ENCODE measurements around the gene PCYT1B. TPM values are rescaled to one million over a fixed set of nuclear protein-coding genes. Genes with fewer than 3 reads are reported as not detected.
A peak's percentile ranks its signal among the peaks of the same experiment; 100 is the strongest.
"Not testable (repeated sequence)": the region's sequence is repeated elsewhere in the genome, so short reads cannot be mapped to it uniquely, and the experiment has no call there.

PCYT1B gene
- total RNA-seq: 0.27 TPM
- long read RNA-seq: 0 reads

GRCh38 chrX:24647257-24648058, at the start of gene PCYT1B:
Gene PCYT1B, minus strand, starts transcription at chrX:24647347. Its CDS starts 242 bp downstream, at chrX:24647105.
- peak; percentile 85 for DNase-seq (ENCODE audit: low spot score)
- intact Hi-C loops (cut with DNase I): no loop called here

GRCh38 chrX:24696294-24696693, 49.1 kb upstream of the PCYT1B start:
- intact Hi-C loops (cut with DNase I): no loop called here

GRCh38 chrX:24694825-24695224, 47.7 kb upstream of the PCYT1B start:
- intact Hi-C loops (cut with DNase I): no loop called here
- DNase-seq (ENCODE audit: low spot score): no peak

More at GRCh38 chrX:24696294-24696693, 49.1 kb upstream of the PCYT1B start:
- no peak for DNase-seq (ENCODE audit: low spot score)

- DNase-seq (ENCODE audit: low spot score): peak; percentile 94
Observed at GRCh38 chrX:24693453-24694202, 46.5 kb upstream of the PCYT1B start, which contains the start of gene POLA1. Gene POLA1, plus strand, starts transcription at chrX:24693918. Its CDS starts 44 bp downstream, at chrX:24693962.

GRCh38 chrX:24692305-24692704, 45.2 kb upstream of the PCYT1B start:
- intact Hi-C loops (cut with DNase I): no loop called here
- no peak for DNase-seq (ENCODE audit: low spot score)

More at GRCh38 chrX:24693453-24694202, 46.5 kb upstream of the PCYT1B start, which contains the start of gene POLA1:
- intact Hi-C loops (cut with DNase I): no loop called here

GRCh38 chrX:24684048-24684447, 36.9 kb upstream of the PCYT1B start:
- intact Hi-C loops (cut with DNase I): no loop called here
- no peak for DNase-seq (ENCODE audit: low spot score)

- intact Hi-C loops (cut with DNase I): no loop called here
Observed at GRCh38 chrX:24682739-24683432, 35.7 kb upstream of the PCYT1B start.

GRCh38 chrX:24676403-24677024, 29.4 kb upstream of the PCYT1B start:
- no peak for DNase-seq (ENCODE audit: low spot score)
- intact Hi-C loops (cut with DNase I): no loop called here

More at GRCh38 chrX:24682739-24683432, 35.7 kb upstream of the PCYT1B start:
- DNase-seq (ENCODE audit: low spot score): no peak

GRCh38 chrX:24673424-24673823, 26.3 kb upstream of the PCYT1B start:
- intact Hi-C loops (cut with DNase I): no loop called here
- no peak for DNase-seq (ENCODE audit: low spot score)

- intact Hi-C loops (cut with DNase I): no loop called here
- no peak for DNase-seq (ENCODE audit: low spot score)
Observed at GRCh38 chrX:24672701-24673190, 25.6 kb upstream of the PCYT1B start.

- intact Hi-C loops (cut with DNase I): no loop called here
- no peak for DNase-seq (ENCODE audit: low spot score)
Observed at GRCh38 chrX:24668111-24668510, 21.0 kb upstream of the PCYT1B start.

- DNase-seq (ENCODE audit: low spot score): no peak
- intact Hi-C loops (cut with DNase I): no loop called here
Observed at GRCh38 chrX:24662352-24662751, 15.2 kb upstream of the PCYT1B start.

- no peak for DNase-seq (ENCODE audit: low spot score)
- intact Hi-C loops (cut with DNase I): no loop called here
Observed at GRCh38 chrX:24661292-24661691, 14.1 kb upstream of the PCYT1B start.

GRCh38 chrX:24659646-24660045, 12.5 kb upstream of the PCYT1B start:
- DNase-seq (ENCODE audit: low spot score): no peak
- intact Hi-C loops (cut with DNase I): no loop called here

- DNase-seq (ENCODE audit: low spot score): no peak
- intact Hi-C loops (cut with DNase I): no loop called here
Observed at GRCh38 chrX:24659106-24659505, 12.0 kb upstream of the PCYT1B start.

GRCh38 chrX:24658421-24658820, 11.3 kb upstream of the PCYT1B start:
- intact Hi-C loops (cut with DNase I): no loop called here
- DNase-seq (ENCODE audit: low spot score): no peak

GRCh38 chrX:24657671-24658386, 10.7 kb upstream of the PCYT1B start:
- no peak for DNase-seq (ENCODE audit: low spot score)
- intact Hi-C loops (cut with DNase I): no loop called here

GRCh38 chrX:24655679-24656078, 8.5 kb upstream of the PCYT1B start:
- intact Hi-C loops (cut with DNase I): not testable (repeated sequence)

GRCh38 chrX:24651783-24652182, 4.6 kb upstream of the PCYT1B start:
- intact Hi-C loops (cut with DNase I): no loop called here

More at GRCh38 chrX:24655679-24656078, 8.5 kb upstream of the PCYT1B start:
- not testable (repeated sequence) for DNase-seq (ENCODE audit: low spot score)

More at GRCh38 chrX:24651783-24652182, 4.6 kb upstream of the PCYT1B start:
- no peak for DNase-seq (ENCODE audit: low spot score)
